HG03139 (cell line): ENCODE results near the gene DICER1.
"Not testable (repeated sequence)": the region's sequence is repeated elsewhere in the genome, so short reads cannot be mapped to it uniquely, and the experiment has no call there.

ENCODE experiments used
- ATAC-seq: cut with Tn5 transposase; IDR thresholded peaks from one replicate; pipeline ENCODE4 v1.9.1; 2021; ENCODE audit not compliant: unreplicated experiment

Gene DICER1

GRCh38 chr14:95185033-95185766 lies 27.9 kb upstream of the DICER1 start:
- ATAC-seq = no peak

GRCh38 chr14:95184413-95184790 lies 27.1 kb upstream of the DICER1 start:
- ATAC-seq = no peak

DNA sequence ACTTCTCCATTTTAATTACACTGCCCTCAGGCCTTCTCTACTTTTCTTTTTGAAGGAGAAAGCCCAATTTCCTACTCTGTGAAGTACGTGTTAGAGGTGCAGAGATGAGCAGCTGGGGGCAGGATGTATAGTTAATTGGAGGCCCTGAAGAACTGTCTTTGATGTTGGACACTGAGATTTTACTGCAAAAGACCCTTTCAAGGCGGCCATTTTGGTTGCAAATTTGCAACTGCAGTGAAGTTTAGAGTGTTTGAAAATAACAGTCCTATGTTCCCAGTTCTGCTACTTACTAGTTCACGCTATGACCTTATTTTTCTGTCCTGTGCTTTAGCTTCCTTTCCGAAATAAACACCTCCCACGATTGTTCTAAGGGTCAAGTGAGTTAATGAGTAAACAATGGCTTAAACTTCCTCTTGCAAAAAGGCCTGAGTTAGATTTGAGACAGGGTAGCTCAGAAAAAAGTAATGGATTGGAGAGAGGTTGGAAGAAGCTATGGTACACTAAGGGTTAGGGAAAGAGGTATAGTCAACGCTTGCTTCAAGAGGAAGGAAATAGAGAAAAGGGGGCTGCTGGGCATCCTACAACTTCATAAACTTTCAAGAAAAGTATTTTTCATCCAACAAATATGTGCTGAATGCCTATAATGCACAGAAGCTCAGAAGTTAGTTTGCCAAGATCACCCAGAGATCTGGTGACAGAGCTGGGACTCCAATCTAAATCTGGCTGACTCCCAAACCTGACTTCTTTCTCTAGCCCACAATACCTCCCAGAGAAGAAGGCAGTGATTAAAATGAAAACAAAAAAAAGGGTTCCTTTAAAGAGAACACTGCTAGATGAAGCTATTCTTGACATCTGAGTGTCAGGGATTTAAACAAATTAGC lies 26.4 kb upstream of the DICER1 start:
- ATAC-seq = no peak

GRCh38 chr14:95183082-95183481 lies 25.8 kb upstream of the DICER1 start:
- ATAC-seq = no peak

- no peak for ATAC-seq
These were observed 25.1 kb upstream of the DICER1 start for GRCh38 chr14:95182379-95182778.

- ATAC-seq = no peak
These were observed 23.8 kb upstream of the DICER1 start for GRCh38 chr14:95180966-95181741.

DNA sequence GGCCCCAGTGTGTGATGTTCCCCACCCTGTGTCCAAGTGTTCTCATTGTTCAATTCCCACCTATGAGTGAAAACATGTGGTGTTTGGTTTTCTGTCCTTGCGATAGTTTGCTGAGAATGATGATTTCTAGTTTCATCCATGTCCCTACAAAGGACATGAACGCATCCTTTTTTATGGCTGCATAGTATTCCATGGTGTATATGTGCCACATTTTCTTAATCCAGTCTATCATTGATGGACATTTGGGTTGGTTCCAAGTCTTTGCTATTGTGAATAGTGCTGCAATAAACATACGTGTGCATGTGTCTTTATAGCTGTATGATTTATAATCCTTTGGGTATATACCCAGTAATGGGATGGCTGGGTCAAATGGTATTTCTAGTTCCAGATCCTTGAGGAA lies 18.3 kb upstream of the DICER1 start:
- not testable (repeated sequence) for ATAC-seq

DNA sequence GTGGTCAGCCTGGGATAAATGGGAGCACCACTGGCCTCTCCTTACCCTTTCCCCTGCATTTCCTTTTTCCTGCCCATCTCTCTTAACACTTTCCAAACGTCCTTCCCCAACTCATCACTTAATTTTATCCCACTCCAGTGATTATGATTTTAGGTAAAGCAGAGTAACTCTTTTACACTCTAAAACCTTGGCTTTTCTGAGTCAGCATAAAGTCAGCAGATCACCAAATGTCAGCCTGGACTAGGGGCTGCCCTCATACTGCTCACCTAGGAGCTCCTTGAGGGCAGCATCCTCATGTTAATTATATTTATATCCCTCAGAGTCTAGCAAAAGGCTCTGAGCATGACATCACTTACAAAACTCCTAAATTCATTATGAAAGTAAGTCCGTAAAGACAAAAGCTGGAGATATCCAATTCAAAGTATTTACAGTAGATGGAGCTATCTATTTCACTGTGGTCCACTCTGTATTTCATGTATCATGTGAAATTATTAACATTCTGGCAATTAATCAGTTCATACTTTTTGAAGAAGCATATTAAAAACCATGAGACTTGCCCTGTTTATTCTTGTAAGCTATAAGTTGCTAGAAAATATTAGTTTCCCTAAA lies 17.0 kb upstream of the DICER1 start:
- no peak for ATAC-seq

DNA sequence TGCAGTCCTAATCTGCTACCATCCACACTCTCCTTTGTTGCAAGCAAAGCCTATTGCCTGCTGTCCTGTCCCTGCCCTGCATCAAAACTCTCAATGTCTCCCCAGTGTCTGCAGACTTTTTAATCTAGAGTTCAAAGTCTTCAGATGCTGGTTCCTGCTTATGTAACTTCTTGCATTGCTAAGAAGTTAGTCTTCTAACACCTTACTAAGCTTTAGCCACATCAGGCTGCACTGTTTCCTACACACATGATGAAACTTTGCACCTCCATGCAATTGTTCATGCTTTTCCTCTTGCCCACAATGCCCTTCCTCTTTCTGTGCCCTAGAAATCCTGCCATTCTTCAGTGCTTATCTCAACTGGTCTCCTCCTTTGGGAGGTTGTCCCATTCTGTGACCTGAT lies 16.2 kb upstream of the DICER1 start:
- ATAC-seq = no peak

DNA sequence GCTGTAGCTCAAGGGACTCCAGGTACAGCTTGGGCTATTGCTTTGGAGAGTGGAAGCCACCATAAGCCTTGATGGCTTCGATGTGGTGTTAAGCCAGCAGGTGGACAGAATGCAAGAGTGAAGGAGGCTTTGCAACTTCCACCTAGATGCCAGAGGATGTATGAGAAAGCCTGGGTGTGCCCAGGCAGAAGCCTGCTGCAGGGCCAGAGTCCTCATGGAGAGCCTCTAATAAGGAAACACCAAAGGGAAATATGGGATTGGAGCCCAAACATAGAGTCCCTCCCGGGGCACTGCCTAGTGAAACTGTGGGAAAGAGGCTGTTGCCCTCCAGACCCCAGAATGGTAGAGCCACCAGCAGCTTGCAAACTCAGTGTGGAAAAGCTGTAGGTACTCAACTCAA lies 9.8 kb upstream of the DICER1 start:
- no peak for ATAC-seq

DNA sequence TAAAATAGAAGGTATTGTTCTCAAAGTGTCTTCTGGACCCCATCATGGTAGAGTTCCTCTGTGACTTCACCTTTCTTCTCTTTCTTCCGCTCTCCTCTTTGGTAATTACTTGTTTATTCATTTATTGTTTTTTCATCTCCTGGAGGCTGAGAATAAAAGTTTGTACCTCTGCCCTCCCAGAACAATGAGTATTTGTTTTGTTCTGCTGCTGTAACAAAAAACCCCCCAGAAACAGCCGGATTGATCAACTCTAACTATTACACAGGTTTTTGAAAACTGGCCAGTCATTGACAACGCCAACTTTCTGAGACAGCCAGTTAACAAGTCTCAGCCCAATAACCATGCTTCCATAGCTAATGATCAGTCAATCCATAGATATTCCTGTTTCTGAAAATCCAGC lies 8.2 kb upstream of the DICER1 start:
- ATAC-seq = no peak

GRCh38 chr14:95164506-95164905 lies 7.2 kb upstream of the DICER1 start:
- ATAC-seq = no peak

DNA sequence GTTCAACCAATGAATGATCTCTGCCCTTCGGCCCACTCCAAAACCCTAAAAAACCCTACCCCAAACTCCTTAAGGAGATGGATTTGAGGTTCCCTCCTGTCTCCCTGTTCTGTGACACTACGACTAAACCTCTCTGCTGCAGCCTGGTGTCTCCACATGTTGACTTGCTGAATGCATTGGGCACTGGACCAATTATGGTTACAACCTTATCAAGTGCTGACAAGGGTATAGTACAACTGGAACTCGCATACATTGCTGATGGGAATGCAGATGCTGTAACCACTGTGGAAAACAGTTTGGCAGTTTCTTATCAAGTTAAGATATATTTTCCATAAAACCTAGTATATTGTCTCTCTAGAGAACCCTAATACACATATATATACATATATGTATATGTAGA lies 6.3 kb upstream of the DICER1 start:
- no peak for ATAC-seq

DNA sequence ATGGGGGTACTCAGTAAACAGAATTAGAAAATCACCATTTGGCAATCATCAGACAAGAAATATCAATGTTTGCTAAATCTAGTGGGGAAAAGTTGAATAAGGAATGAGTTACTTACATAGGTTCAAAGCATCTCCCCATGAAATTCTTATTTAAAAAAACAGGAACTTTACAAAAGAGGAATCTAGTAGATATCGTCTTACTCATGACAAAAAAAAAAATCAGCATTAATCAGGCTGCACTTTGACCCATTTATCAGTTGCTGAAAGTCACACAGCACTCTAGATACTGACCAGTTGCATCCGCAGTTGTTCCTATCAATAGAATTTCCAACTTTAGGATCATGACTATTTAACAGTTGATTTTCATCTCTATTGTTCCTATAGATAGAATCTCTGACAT lies 5.8 kb upstream of the DICER1 start:
- no peak for ATAC-seq

GRCh38 chr14:95162641-95163040 lies 5.3 kb upstream of the DICER1 start:
- ATAC-seq = no peak

GRCh38 chr14:95157048-95157326 lies 342 bp downstream of the DICER1 start:
- ATAC-seq = peak; percentile 24

- ATAC-seq = peak; percentile 28
These were observed 925 bp downstream of the DICER1 start for GRCh38 chr14:95156161-95157047.

GRCh38 chr14:95155045-95155444 lies 2.3 kb downstream of the DICER1 start:
- ATAC-seq = no peak

DNA sequence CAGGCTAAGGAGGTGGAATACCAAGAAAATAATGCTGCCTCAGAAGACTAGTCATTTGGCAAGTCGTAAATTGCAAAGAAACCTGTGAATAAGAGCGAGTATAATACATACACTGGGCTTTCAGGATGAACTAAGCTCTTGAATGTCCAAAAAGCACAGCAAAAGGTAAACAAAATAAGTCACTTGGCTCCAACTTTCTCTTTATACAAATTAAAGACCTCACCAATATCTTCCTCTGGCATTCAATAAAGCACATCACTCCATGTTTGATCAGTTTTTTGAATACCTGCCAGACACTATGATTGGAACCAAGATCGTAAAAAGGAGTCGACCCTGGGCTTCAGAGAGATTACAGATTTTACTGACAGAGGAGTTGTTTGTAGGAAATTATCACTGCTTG lies 3.5 kb downstream of the DICER1 start:
- no peak for ATAC-seq

DNA sequence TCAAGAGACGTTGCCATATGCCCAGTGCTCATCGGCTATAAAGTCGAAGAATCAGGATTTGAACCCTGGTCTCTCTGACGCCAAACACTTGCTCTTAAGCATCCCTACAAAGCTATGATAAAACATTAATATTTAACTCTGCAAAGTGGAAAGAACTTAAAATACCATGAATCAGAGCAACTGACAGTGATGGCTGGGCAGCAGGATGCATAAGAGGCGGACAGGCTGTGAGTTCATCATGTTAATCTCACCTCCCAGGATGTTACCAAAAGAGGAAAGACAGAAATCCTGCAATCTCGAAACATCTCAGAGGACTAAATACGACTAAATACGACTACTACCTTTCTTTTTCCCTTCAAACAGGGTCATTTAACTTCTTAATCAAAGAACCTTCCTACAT lies 5.8 kb downstream of the DICER1 start:
- ATAC-seq = no peak
